ENCODE data around the gene C17orf114.

Gene C17orf114

DNA sequence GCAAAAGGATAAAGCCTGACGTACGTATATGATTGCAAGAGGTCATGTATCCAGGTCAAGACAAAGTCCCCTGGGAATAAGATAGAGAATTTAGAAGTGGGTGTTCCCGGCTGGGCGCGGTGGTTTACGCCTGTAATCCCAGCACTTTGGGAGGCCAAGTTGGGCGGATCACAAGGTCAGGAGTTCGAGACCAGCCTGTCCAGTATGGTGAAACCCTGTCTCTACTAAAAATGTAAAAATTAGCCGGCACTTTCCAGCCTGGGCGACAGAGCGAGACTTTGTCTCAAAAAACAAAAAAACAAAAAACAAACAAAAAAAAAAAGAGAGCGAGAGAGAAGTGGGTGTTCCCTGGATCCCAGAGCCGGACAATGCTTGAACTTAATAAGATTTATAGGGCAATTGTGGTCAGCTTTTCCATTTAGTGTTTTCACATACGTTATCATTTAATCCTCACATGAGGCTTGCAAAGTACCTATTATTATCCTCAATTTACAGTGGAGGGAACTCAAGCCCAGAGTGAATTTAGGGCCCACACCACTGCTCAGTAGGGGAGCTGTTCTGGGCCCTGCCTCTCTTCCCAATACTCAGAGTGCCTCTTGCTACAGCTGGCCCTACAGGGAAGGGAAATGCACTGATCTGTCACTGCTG is 13.8 kb downstream of the C17orf114 start:
- DNase-seq (ENCODE audit: low read depth, low spot score), result no peak

DNA sequence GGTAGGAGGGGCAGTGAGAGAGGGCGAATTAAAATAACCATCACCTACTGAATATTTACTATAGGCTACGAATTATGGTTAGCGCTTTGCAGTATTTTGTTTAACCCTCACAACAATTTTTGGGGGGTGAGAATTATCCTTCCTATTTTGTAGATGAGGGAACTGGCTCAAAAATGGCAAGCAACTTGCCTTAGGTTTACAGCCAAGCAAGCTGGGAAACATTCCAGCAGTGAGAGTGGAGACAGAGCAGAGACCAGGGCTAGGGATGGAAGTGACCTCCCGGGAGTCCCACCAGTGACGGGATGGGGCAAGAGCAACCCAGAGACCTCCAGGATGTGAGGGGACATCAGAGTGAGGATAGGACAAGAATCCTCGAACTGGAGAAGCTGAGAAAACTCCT is 15.6 kb downstream of the C17orf114 start:
- no peak for DNase-seq (ENCODE audit: low read depth, low spot score)

DNA sequence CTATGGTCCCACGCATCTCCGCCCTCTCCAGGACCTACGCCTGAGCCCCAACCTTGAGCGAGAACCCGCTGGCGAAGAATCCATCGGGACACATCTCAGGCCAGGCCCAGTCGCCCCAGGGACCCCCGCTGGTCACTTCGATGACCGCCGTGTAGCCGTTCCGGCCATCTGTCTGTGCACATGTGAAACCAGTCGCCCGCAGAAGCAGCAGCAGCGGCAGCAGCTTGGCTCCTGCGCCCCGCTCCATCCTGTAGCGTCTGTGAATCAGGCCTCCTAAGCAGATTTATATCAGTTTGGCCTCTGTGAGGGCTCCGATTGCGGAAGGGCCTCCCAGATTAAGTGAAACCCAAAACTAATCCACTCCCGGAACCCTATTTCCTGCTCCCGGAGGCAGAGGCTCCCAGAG is 16.0 kb downstream of the C17orf114 start, which contains the start of gene VMO1:
Gene VMO1, minus strand, starts transcription at position 259 of the 406 bp plus-strand sequence. Its CDS starts 12 bp downstream, at position 247.
- DNase-seq (ENCODE audit: low read depth, low spot score), result no peak

DNA sequence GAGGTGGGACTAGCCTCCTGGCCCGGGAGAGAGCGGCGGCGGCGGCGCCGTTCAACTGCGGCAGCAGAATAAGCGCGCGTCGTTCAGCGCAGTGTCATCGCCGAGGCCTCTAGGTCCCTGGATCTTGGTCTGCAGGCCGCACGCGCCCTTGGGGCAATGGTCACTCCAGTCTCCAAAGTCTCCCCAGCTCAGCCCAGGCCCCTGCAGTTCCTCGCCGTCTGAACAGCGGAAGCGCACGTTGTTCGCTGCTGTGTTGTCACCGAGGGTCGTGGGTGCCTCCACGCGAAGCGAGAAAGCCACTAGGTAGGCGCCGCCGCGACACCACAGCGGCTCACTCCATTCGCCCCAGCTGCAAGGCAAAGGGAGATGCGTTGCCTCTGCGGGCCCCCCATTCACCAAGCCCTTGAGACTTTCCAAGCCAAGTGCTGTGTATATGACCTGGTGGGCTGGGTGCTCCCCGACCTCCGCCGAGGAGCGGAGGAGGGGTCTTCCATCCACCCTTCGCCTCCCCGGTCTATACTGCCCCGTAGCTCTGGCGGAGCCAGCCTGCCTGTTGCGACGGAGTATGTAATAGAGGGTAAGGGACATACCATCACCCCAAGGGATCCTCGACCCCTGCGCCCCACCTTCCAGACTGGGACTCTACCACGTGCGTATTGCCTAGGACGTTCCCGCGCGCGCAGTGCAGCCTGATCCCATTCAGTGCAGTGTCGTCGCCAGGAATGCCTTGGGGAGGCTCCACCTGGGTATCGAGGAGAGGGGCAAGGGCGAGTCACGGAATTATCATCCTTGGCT is 16.6 kb downstream of the C17orf114 start:
- DNase-seq (ENCODE audit: low read depth, low spot score), result no peak

DNA sequence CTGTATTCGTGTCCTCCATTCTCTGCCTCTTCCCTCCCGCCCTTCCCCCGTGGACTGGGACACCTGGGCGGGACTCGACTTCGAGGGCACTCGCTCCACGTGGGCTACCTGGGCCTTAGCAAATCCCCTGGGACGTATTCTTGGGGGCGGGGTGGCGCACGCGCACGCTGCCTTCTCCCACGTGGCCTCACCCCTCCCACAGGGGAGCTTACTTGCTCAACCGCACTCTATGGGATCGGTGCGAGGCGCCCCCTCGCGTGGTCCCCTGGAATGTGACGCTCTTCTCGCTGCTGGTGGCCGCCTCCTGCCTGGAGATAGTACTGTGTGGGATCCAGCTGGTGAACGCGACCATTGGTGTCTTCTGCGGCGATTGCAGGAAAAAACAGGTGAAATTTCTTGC is 19.5 kb downstream of the C17orf114 start:
- DNase-seq (ENCODE audit: low read depth, low spot score), result no peak

DNA sequence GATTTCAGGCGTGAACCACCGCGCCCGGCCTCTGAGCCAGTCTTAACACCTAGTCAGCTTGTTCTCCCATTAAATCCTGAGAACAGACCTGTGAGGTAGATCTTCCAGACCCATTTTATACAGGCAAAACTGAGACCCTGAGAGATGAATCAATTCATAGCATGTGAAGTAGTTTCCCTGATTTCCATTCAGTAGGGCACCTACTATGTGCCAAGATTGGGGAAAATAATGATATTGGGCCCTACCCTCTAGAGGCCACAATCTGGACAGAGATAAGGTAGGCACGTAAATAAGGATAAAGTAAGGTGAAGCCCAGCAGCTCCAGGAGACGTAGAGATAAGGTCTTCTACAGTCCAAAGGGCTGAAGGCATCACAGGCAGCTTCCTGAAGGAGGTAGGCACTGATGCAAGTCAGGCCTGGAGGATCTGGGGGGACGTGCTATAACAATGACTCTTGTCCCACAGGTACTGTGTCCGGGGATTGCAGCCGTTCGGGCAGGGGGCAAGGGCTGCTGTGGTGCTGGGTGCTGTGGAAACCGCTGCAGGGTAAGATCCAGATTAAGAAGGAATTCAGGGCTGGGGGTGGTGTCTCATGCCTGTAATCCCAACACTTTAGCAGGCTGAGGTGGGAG is 21.7 kb downstream of the C17orf114 start:
- no peak for DNase-seq (ENCODE audit: low read depth, low spot score)

DNA sequence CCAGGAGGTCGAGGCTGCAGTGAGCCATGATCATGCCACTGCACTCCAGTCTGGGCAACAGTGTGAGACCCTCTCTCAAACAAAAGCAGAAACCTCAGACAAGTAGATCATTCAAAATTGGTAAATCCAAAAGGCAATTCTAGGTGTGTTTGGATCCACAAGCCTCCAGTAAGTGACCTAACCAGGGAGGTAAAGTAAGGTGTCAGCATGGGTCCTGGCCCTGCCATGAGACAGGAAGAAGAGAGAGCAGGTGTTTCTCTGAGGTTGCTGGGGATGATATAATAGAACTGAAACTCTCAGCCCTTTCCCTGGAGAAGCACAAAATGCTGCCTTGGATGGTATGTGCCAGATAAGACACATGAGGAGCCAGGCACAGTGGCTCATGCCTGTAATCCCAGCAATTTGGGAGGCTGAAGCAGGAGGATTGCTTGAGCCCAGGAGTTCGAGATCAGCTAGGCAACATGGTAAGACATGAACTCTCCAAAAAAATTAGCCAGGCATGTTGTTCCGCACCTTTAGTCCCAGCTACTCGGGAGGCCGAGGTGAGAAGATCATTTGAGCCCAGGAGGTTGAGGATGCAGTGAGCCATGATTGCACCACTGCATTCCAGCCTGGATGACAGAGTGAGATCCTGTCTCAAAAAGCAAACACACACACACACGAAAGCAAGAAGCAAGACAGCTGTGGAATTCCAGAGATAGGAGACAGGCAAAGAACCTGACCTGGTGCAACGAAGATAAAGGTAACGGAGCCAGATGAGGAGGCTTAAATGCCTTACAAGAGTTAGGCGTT is 24.0 kb downstream of the C17orf114 start:
- no peak for DNase-seq (ENCODE audit: low read depth, low spot score)

DNA sequence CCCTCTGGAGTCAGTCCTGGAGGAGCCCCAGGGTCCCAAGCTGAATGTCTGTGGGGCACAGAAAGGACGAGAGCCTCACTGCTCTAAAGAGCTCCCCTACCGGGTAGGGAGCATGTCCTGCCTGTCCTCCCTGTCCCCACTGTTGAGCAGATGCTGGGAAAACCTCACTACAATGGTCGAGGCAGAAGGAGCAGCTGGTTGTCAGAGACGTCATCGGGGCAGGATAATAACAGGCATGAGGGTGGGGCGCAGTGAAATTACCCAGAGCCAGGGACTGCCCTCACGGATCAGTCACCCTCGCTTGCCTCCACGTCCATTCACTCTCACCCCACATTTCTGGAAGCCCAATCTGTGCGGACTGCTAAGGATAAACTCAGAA is 29.9 kb downstream of the C17orf114 start:
- no peak for DNase-seq (ENCODE audit: low read depth, low spot score)

DNA sequence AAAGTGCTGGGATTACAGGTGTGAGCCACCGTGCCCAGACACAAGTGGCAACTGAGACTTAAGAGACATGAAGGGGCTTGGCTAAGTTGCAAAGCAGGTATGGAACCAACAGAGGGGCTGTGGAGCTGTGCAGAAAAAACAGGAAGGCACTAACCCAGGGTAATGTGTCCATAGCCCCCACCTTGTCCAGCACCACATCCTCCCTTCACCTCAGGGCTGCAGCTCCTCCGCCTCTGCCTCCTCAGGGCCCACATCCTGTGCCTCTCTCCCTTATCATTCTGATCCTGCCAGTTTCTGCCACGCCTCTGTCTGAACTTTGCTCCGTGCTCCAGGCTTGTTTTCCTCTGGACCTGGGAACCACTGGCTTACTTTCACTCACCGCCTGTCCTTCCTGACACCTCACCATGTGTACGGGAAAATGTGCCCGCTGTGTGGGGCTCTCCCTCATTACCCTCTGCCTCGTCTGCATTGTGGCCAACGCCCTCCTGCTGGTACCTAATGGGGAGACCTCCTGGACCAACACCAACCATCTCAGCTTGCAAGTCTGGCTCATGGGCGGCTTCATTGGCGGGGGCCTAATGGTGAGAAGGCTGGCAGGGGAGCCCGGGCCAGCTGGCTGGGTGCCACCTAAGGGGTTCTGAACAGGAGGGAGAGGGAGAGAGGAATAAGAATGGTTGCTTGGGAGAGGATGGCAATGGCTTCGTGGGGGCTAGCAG is 30.5 kb downstream of the C17orf114 start, which contains the start of gene TM4SF5:
Gene TM4SF5, plus strand, starts transcription at position 368 of the 716 bp plus-strand sequence. Its CDS starts 37 bp downstream, at position 405.
- DNase-seq (ENCODE audit: low read depth, low spot score), result no peak

DNA sequence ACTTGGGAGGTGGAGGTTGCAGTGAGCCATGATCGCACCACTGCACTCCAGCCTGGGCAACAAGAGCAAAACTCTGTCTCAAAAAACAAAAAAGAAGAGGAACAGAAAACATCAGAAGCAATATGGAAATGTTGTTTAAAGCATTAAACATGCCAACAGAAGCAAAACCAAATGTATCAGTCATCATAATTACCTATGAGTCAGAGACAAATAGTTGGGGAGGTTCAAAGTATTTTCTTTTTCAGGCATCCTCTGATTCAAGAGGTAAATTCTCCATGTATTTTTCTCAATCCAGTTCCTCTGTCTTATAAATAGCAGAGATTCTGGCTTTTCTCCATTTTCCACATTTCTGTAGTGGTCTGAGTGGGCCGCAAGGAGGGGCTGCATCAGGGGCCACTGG is 32.5 kb downstream of the C17orf114 start:
- no peak for DNase-seq (ENCODE audit: low read depth, low spot score)

DNA sequence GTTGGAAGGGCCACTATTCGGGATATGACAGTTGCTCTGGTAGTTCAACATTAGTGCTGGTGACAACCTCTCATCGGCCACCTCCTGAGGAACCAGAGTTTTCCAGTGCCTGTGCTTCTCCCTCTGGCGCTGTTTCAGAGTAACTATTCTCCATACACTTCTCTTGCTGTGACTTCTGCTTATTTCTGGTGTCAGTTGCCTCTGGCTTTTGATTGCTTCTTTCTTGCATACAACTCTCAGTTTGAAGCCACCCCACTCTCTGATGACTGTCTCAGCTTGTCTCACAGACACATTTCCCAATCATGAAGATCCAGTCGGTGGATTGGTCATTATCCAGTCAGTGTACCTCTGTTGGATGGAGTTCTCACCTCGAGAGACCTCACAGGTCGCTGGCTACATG is 33.8 kb downstream of the C17orf114 start:
- DNase-seq (ENCODE audit: low read depth, low spot score), result no peak

DNA sequence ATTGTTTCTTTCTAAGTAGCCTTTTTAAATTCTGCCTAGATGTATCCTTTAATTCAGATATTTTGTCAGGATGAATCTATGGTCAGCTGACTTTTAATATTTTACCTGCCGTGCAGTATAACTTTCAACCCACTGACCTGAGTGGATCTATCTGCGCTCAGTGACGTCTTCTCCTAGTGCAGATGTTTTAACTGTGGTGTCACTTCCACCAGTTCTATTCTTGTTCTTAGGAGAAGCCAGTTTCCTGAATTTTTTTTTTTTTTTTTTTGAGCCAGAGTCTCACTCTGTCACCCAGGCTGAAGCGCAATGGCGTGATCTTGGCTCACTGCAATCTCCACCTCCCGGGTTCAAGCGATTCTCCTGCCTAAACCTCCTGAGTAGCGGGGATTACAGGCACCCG is 35.4 kb downstream of the C17orf114 start:
- no peak for DNase-seq (ENCODE audit: low read depth, low spot score)

DNA sequence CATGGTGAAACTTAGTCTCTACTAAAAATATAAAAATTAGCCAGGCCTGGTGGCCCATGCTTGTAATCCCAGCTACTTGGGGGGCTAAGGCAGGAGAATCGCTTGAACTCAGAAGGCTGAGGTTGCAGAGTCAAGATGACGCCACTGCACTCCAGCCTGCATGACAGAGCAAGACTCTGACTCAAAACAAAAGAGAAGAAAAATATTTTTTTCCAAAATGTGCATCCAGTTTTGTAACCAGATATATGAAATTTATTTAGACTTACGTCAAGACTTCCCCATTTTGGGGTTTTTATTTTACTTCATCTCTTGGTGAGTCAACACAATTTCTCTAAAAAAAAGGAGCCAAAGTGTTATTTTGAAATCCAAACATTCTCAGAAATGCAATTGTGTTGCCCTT is 35.9 kb downstream of the C17orf114 start:
- no peak for DNase-seq (ENCODE audit: low read depth, low spot score)

DNA sequence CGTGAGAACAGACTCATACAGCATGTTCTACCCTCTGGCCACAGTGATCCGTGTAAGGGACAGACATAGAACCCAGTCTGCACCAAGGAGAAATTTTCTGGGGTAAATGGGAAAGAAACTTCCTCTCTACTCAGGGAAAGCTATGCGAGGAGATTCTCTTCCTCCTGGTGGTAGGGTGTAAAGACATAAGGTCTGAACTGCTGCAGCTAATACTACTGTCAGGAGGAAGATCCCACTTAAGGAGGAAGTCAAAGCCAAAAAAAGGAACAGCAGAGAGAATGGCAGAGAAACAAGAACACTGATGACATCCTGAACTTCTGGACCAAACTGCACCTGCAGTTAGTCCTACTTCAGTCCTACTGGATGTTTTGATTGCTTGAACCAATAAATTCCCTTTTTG is 37.5 kb downstream of the C17orf114 start:
- no peak for DNase-seq (ENCODE audit: low read depth, low spot score)

DNA sequence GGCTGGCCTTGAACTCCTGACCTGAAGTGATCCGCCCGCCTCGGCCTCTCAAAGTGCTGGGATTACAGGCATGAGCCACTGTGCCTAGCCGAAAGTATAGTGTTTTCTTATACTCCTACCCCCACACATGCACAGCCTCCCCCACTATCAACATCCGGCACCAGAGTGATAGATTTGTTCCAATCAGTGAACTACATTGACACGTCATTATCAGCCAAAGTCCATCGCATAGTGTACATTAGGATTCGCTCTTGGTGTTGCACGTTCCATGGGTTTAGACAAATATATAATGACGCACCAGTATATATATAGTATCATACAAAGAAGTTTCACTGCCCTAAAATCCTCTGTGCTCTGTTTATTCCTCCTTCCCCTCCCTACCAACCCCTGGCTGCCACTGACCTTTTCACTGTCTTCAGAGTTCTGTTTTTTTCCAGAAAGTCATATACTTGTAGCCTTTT is 42.3 kb downstream of the C17orf114 start:
- DNase-seq (ENCODE audit: low read depth, low spot score), result no peak

DNA sequence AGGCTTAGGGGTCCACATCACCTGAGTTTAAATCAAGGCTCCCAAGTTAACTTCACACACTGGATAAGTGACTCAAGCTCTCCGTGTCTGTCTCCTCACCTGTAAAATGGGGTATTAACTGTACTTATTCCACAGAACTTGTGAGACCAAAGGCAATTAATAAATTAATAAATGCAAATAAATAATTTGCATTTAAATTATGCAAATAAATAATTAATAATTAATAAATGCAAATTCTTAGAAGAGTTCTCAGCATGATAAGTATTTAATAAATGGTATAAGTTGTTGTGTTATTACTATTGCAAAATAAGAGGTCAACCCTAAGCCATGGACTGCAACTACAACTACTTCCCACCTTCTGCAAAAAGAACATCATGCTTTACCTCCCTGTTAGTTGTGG is 48.7 kb downstream of the C17orf114 start:
- DNase-seq (ENCODE audit: low read depth, low spot score), result no peak

DNA sequence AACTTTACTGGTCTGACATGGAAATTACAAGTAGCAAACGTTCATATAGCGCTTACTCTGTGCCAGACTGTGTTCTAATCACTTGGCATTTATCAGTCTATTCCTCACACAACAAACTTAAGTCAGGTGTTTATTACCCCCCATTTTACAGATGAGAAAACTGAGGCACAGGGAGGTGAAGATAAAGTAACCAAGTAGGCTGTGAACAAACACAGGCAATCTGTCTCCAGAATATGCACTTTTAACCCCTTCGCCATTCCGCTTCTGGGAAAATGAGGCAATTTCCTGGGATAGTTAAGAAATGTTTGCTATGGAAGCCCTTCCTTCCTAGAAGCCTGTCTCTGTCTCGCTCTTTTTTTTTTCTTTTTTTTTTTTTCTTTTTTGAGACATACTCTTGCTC is 50.2 kb downstream of the C17orf114 start:
- DNase-seq (ENCODE audit: low read depth, low spot score), result no peak
